Kidney (tissue), 14 donors: Measurements from ENCODE around the gene SCN1A. TPM values are rescaled to one million over a fixed set of nuclear protein-coding genes. Genes with fewer than 3 reads are reported as not detected.
"Not testable (repeated sequence)": the region's sequence is repeated elsewhere in the genome, so short reads cannot be mapped to it uniquely, and the experiment has no call there.

Experiments used
- DNase-seq, 5 donors: peaks; one replicate each; pipeline ENCODE4 v3.0.0-alpha.2; 2013 to 2020
- FAIRE-seq: peaks from 2 replicates; lab custom pipeline; 2012; peaks lifted over from hg19 to GRCh38; lab: Jason Lieb, UNC
- H3K27ac ChIP-seq, 2 donors: one replicate each; pipeline ENCODE4 v1.7.0; 2013; ENCODE audit warnings: low read depth in 2 of 2, low read length in 2 of 2, inconsistent platforms in 1 of 2
- H3K27me3 ChIP-seq: one replicate; pipeline ENCODE4 v1.7.1; 2013; ENCODE audit warnings: low read length, inconsistent platforms; ENCODE audit not compliant: control insufficient read depth, insufficient read depth
- H3K36me3 ChIP-seq, 3 donors: one replicate each; pipeline versions ENCODE4 v1.7.0 to v1.7.1; 2013; ENCODE audit warnings: low read length in 3 of 3, control low read depth in 1 of 3, inconsistent platforms in 1 of 3; ENCODE audit not compliant: insufficient read depth in 3 of 3, control insufficient read depth in 2 of 3
- H3K4me1 ChIP-seq, 3 donors: one replicate each; pipeline versions ENCODE4 v1.7.0 to v1.7.1; 2013; ENCODE audit warnings: low read length in 3 of 3, inconsistent platforms in 1 of 3, low read depth in 1 of 3; ENCODE audit not compliant: control insufficient read depth in 2 of 3, insufficient read depth in 2 of 3
- H3K4me3 ChIP-seq, 3 donors: one replicate each; pipeline versions ENCODE4 v1.7.0 to v1.8.1; 2013; ENCODE audit warnings: low read length in 3 of 3, control low read depth in 1 of 3, inconsistent platforms in 1 of 3
- H3K9ac ChIP-seq, 3 donors: one replicate each; pipeline versions ENCODE4 v1.7.0 to v1.7.1; 2013; ENCODE audit warnings: low read length in 3 of 3, control low read depth in 1 of 3, inconsistent platforms in 1 of 3
- H3K9me3 ChIP-seq, 3 donors: one replicate each; pipeline versions ENCODE4 v1.7.0 to v1.7.1; 2013; ENCODE audit warnings: low read length in 3 of 3, control low read depth in 1 of 3, inconsistent platforms in 1 of 3; ENCODE audit not compliant: control insufficient read depth in 2 of 3, insufficient read depth in 1 of 3
- intact Hi-C: fragments of 100-400 bp; cut with DNase I; formaldehyde crosslinking; loops from one replicate; pipeline ENCODE4 v1.11.1; 2022
- polyA plus RNA-seq: library from polyadenylated mRNA; stranded (reverse); fragments of 350-450 nt; fragmentation: Illumina TruSeq; extraction: RNeasy Lipid Tissue Mini Kit (QIAGEN cat#74804); gene quantifications from one replicate; pipeline ENCODE4 v1.2.3, GENCODE V29; 2014; ENCODE audit warnings: low read depth, low replicate concordance; ENCODE audit not compliant: insufficient read depth
- total RNA-seq: library from RNA; stranded (reverse); fragmentation: NEBNext Ultra II Directional; extraction: Animal tissue kit (Norgen Biotek cat#: 25700); gene quantifications from one replicate; pipeline ENCODE4 v1.2.1, GENCODE V29; 2021
- TF ChIP-seq, protein P1 (sequence below): IDR thresholded peaks from 3 replicates; pipeline ENCODE4 v1.5.1; 2012; ENCODE audit warnings: mild to moderate bottlenecking, moderate library complexity, borderline replicate concordance; ENCODE audit not compliant: insufficient read depth; ENCODE audit errors: extremely low read depth
- donor health status: control.
- donor health status: control.
- donor health status: control.
- donor health status: control.
- donor health status: control.
- donor health status: DM: yes; HTN: yes; CAD: no.
- donor health status: Normal renal cell carcinoma (clear cell type).

SCN1A gene
- total and polyA plus RNA-seq, 2 donors from 2014 or later, result not detected

GRCh38 chr2:166000401-166000800 lies 127.4 kb downstream of the SCN1A start:
- H3K9ac ChIP-seq, result no peak overlapping the region
- intact Hi-C loops, result no loop called here
- TF ChIP-seq, protein P1, sequence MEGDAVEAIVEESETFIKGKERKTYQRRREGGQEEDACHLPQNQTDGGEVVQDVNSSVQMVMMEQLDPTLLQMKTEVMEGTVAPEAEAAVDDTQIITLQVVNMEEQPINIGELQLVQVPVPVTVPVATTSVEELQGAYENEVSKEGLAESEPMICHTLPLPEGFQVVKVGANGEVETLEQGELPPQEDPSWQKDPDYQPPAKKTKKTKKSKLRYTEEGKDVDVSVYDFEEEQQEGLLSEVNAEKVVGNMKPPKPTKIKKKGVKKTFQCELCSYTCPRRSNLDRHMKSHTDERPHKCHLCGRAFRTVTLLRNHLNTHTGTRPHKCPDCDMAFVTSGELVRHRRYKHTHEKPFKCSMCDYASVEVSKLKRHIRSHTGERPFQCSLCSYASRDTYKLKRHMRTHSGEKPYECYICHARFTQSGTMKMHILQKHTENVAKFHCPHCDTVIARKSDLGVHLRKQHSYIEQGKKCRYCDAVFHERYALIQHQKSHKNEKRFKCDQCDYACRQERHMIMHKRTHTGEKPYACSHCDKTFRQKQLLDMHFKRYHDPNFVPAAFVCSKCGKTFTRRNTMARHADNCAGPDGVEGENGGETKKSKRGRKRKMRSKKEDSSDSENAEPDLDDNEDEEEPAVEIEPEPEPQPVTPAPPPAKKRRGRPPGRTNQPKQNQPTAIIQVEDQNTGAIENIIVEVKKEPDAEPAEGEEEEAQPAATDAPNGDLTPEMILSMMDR, result no peak
- no peaks in the 10 kb centered on the region for H3K27me3 ChIP-seq
- no peak overlapping the region for H3K27ac ChIP-seq
- no peaks in the 10 kb centered on the region for H3K9me3 ChIP-seq
- no peak for DNase-seq
- H3K36me3 ChIP-seq, result no peaks in the 10 kb centered on the region
- H3K4me1 ChIP-seq, result no peaks in the 10 kb centered on the region
- no peak for FAIRE-seq
- no peak overlapping the region for H3K4me3 ChIP-seq

DNA sequence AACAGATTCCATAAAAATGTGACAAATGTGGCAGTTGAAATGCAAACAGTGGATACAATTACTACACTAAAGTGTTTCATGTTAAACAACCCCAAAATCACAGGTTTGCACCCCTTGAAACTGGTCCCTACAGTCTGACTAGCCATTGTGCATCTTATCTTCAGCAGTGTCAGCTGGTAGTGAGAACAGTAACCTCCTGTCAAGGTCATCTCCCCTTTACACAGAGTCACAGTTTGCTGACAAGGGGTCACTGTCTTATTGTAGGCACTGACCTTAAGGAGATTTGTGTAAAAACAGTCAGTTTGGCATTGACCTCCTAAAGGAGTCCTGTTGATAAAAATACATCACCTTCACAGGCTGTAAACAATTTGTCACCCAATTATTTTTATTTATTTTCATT lies 137.0 kb downstream of the SCN1A start:
- no peaks in the 10 kb centered on the region for H3K4me1 ChIP-seq
- no peak overlapping the region for H3K27ac ChIP-seq
- H3K9me3 ChIP-seq, result peaks cover 0 to 3% (median 0%) of the 10 kb centered on the region in 3 donors
- DNase-seq (no peak), FAIRE-seq (no peak)
- no peaks in the 10 kb centered on the region for H3K27me3 ChIP-seq
- TF ChIP-seq, protein P1, result no peak
- no peak overlapping the region for H3K9ac ChIP-seq
- H3K36me3 ChIP-seq, result no peaks in the 10 kb centered on the region
- no peak overlapping the region for H3K4me3 ChIP-seq
- intact Hi-C loops, result no loop called here

GRCh38 chr2:165989851-165990250 lies 138.0 kb downstream of the SCN1A start:
- TF ChIP-seq, protein P1, result no peak

GRCh38 chr2:165985120-165985519 lies 142.7 kb downstream of the SCN1A start:
- DNase-seq (no peak), FAIRE-seq (no peak)
- H3K9me3 ChIP-seq, result peaks cover 0 to 3% (median 0%) of the 10 kb centered on the region in 3 donors
- H3K27me3 ChIP-seq, result no peaks in the 10 kb centered on the region
- H3K4me3 ChIP-seq, result no peak overlapping the region
- no peaks in the 10 kb centered on the region for H3K4me1 ChIP-seq
- TF ChIP-seq, protein P1, result no peak
- no peak overlapping the region for H3K27ac ChIP-seq
- no peaks in the 10 kb centered on the region for H3K36me3 ChIP-seq
- intact Hi-C loops, result no loop called here
- H3K9ac ChIP-seq, result no peak overlapping the region

More at GRCh38 chr2:165989851-165990250, 138.0 kb downstream of the SCN1A start:
- Histone ChIP-seq H3K9me3 (peaks cover 0 to 3% (median 0%) of the 10 kb centered on the region in 3 donors), H3K4me1 (no peaks in the 10 kb centered on the region), H3K4me3 (no peak overlapping the region), H3K9ac (no peak overlapping the region), H3K27ac (no peak overlapping the region), H3K27me3 (no peaks in the 10 kb centered on the region), H3K36me3 (no peaks in the 10 kb centered on the region)
- DNase-seq (no peak), FAIRE-seq (no peak)
- intact Hi-C loops, result no loop called here

DNA sequence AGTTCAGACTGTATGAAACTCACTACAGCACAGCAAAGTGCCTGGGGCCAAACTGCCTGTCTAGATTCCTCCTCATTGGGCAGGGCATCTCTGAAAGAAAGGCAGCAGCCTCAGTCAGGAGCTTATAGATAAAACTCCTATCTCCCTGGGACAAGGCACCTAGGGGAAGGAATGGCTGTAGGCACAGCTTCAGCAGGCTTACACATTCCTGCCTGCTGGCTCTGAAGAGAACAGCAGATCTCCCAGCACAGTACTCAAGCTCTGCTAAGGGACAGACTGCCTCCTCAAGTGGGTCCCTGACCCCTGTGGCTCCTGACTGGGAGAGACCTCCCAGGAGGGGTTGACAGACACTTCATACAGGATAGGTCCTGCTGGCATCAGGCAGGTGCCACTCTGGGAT lies 155.7 kb downstream of the SCN1A start:
- H3K4me1 ChIP-seq, H3K27me3 ChIP-seq, intact Hi-C loops, H3K9ac ChIP-seq, DNase-seq, H3K36me3 ChIP-seq, H3K27ac ChIP-seq, FAIRE-seq, H3K4me3 ChIP-seq, H3K9me3 ChIP-seq: not testable (repeated sequence)
